Lower leg skin (tissue), 3 donors: ENCODE data around the gene EHMT2.

Experiments used
- POLR2A ChIP-seq, 2 donors: fragments of 450-650 bp; IDR thresholded peaks; one replicate each; pipeline ENCODE4 v1.6.1; 2016 to 2017; ENCODE audit warnings: antibody characterized with exemption in 2 of 2, mild to moderate bottlenecking in 1 of 2, moderate library complexity in 1 of 2
- TF ChIP-seq, protein P1 (sequence below), 3 donors: fragments of 450-650 bp; IDR thresholded peaks; one replicate each; pipeline ENCODE4 v1.5.1; 2016; ENCODE audit warnings: antibody characterized with exemption in 3 of 3, mild to moderate bottlenecking in 3 of 3, moderate library complexity in 2 of 3

GRCh38 chr6:31901415-31901952, 4.0 kb upstream of the EHMT2 start:
- TF ChIP-seq, protein P1, sequence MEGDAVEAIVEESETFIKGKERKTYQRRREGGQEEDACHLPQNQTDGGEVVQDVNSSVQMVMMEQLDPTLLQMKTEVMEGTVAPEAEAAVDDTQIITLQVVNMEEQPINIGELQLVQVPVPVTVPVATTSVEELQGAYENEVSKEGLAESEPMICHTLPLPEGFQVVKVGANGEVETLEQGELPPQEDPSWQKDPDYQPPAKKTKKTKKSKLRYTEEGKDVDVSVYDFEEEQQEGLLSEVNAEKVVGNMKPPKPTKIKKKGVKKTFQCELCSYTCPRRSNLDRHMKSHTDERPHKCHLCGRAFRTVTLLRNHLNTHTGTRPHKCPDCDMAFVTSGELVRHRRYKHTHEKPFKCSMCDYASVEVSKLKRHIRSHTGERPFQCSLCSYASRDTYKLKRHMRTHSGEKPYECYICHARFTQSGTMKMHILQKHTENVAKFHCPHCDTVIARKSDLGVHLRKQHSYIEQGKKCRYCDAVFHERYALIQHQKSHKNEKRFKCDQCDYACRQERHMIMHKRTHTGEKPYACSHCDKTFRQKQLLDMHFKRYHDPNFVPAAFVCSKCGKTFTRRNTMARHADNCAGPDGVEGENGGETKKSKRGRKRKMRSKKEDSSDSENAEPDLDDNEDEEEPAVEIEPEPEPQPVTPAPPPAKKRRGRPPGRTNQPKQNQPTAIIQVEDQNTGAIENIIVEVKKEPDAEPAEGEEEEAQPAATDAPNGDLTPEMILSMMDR (IDR thresholded peaks at IDR 0.05), result no peak
- TF ChIP-seq POLR2A (IDR thresholded peaks at IDR 0.05), result no peak
